K562 treated with DMSO at 1 percent for 24 hours (cell line): ENCODE measurements around the gene TYRP1. TPM values are rescaled to one million over a fixed set of nuclear protein-coding genes. Genes with fewer than 3 reads are reported as not detected.

Experiments
- total RNA-seq: library from RNA; unstranded; fragments of 300-600 nt; gene quantifications from 2 replicates; pipeline ENCODE4 v1.2.3, GENCODE V29; 2022; ENCODE audit warnings: low read depth; ENCODE audit not compliant: insufficient read depth

TYRP1 gene
- not detected in 2 replicates for total RNA-seq

DNA sequence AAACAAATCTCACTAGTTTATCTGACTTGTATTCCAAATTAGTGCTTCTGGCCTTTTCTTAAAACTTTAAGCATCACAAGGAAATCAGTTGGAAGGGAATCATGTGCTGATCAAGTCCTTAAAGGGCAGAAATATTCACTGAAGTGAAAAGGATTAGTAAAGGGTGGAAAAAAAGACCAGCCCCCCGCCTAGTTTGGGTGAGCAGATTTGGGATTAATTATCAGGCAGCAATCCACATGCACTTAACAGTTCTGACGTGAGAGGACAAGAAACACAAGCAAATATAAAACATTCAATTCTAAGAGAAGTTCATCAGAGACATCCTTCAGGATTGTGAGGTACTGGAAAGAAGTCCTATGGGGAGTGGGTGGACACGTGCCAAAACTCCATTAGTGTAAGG, at the start of gene TYRP1:
TSS of gene TYRP1 (plus strand) at position 245 of the 400 bp plus-strand sequence. CDS start 612 bp downstream, outside the sequence.

Other genes starting within 250 kb of the TYRP1 start
- 0.15 TPM in 1 of 2 replicates, not detected in the other for gene LURAP1L, start 81.6 kb downstream of the TYRP1 start, total RNA-seq